H9 (cell line): Measurements from ENCODE around the gene CRABP2. TPM values are rescaled to one million over a fixed set of nuclear protein-coding genes. Genes with fewer than 3 reads are reported as not detected.

Source experiments
- DNase-seq: peaks from one replicate; pipeline ENCODE4 v3.0.0-alpha.2; 2017
- H2AFZ ChIP-seq: one replicate; pipeline ENCODE4 v1.6.1; 2013; ENCODE audit warnings: mild to moderate bottlenecking, low read length, control low read depth, moderate library complexity
- H2AK5ac ChIP-seq: 2 replicates; pipeline ENCODE4 v1.6.1; 2013; ENCODE audit warnings: low read length, control low read depth, mixed read lengths; ENCODE audit not compliant: insufficient read length
- H2BK120ac ChIP-seq: one replicate; pipeline ENCODE4 v1.6.1; 2013; ENCODE audit warnings: low read depth, mild to moderate bottlenecking, low read length, control low read depth, inconsistent platforms; ENCODE audit not compliant: poor library complexity, severe bottlenecking
- H2BK12ac ChIP-seq: 2 replicates; pipeline ENCODE4 v1.6.1; 2013; ENCODE audit warnings: low read length, control low read depth, mixed read lengths, low read depth; ENCODE audit not compliant: insufficient read length
- H2BK15ac ChIP-seq: 2 replicates; pipeline ENCODE4 v1.6.1; 2013; ENCODE audit warnings: low read depth, low read length, control low read depth
- H2BK20ac ChIP-seq: one replicate; pipeline ENCODE4 v1.6.1; 2013; ENCODE audit warnings: low read depth, mild to moderate bottlenecking, low read length, control low read depth, inconsistent platforms; ENCODE audit not compliant: poor library complexity, severe bottlenecking
- H2BK5ac ChIP-seq: 2 replicates; pipeline ENCODE4 v1.6.1; 2013; ENCODE audit warnings: low read length, control low read depth, mixed read lengths; ENCODE audit not compliant: insufficient read length
- H3K14ac ChIP-seq: 2 replicates; pipeline ENCODE4 v1.6.1; 2013; ENCODE audit warnings: low read length, control low read depth; ENCODE audit not compliant: insufficient read depth
- H3K18ac ChIP-seq: 2 replicates; pipeline ENCODE4 v1.6.1; 2013; ENCODE audit warnings: low read depth, mild to moderate bottlenecking, mixed read lengths, low read length, control low read depth; ENCODE audit not compliant: insufficient read length
- H3K23ac ChIP-seq: 2 replicates; pipeline ENCODE4 v1.6.1; 2013; ENCODE audit warnings: low read length, control low read depth, mixed read lengths, low read depth; ENCODE audit not compliant: insufficient read length
- H3K23me2 ChIP-seq: 2 replicates; pipeline ENCODE4 v1.6.1; 2013; ENCODE audit warnings: low read depth, mild to moderate bottlenecking, mixed read lengths, low read length, control low read depth; ENCODE audit not compliant: insufficient read length, poor library complexity, severe bottlenecking
- H3K27ac ChIP-seq: 2 replicates; pipeline ENCODE4 v1.5.1; 2013; ENCODE audit warnings: low read length, control low read depth, mixed read lengths, low read depth; ENCODE audit not compliant: insufficient read length
- H3K27me3 ChIP-seq: 2 replicates; pipeline ENCODE4 v1.6.1; 2013; ENCODE audit warnings: low read length, control low read depth, inconsistent platforms; ENCODE audit not compliant: insufficient read depth
- H3K4ac ChIP-seq: 2 replicates; pipeline ENCODE4 v1.6.1; 2013; ENCODE audit warnings: low read depth, mild to moderate bottlenecking, control low read depth, inconsistent platforms, low read length, moderate library complexity
- H3K4me1 ChIP-seq: 2 replicates; pipeline ENCODE4 v1.6.1; 2013; ENCODE audit warnings: low read length, control low read depth, inconsistent platforms; ENCODE audit not compliant: insufficient read depth
- H3K4me2 ChIP-seq: 2 replicates; pipeline ENCODE4 v1.6.1; 2013; ENCODE audit warnings: low read length, control low read depth, mixed read lengths; ENCODE audit not compliant: insufficient read length, insufficient read depth
- H3K56ac ChIP-seq: 2 replicates; pipeline ENCODE4 v1.6.1; 2013; ENCODE audit warnings: low read depth, mild to moderate bottlenecking, mixed read lengths, low read length, control low read depth; ENCODE audit not compliant: insufficient read length
- H3K79me1 ChIP-seq: 2 replicates; pipeline ENCODE4 v1.6.1; 2013; ENCODE audit warnings: low read depth, mild to moderate bottlenecking, moderate library complexity, low read length, control low read depth, inconsistent platforms; ENCODE audit not compliant: insufficient read depth, poor library complexity, severe bottlenecking
- H3K79me2 ChIP-seq: 2 replicates; pipeline ENCODE4 v1.6.1; 2013; ENCODE audit warnings: low read length, control low read depth, inconsistent platforms; ENCODE audit not compliant: insufficient read depth
- H3K9ac ChIP-seq: 2 replicates; pipeline ENCODE4 v1.6.1; 2013; ENCODE audit warnings: low read length, control low read depth, mixed read lengths; ENCODE audit not compliant: insufficient read length; ENCODE audit errors: extremely low read depth
- H3K9me3 ChIP-seq: one replicate; pipeline ENCODE4 v1.6.1; 2013; ENCODE audit warnings: low read depth, low read length, inconsistent platforms; ENCODE audit not compliant: control insufficient read depth
- H3T11ph ChIP-seq: one replicate; pipeline ENCODE4 v1.6.1; 2013; ENCODE audit warnings: mild to moderate bottlenecking, low read length, control low read depth, inconsistent platforms
- H4K20me1 ChIP-seq: one replicate; pipeline ENCODE4 v1.6.1; 2013; ENCODE audit not compliant: control insufficient read depth, insufficient read length, insufficient read depth
- H4K5ac ChIP-seq: 2 replicates; pipeline ENCODE4 v1.6.1; 2013; ENCODE audit warnings: low read depth, mild to moderate bottlenecking, mixed read lengths, low read length, control low read depth; ENCODE audit not compliant: insufficient read length
- H4K8ac ChIP-seq: replicated peaks from 2 replicates; pipeline ENCODE4 v1.6.1; 2013; ENCODE audit warnings: low read length, control low read depth, mixed read lengths, low read depth; ENCODE audit not compliant: insufficient read length
- H4K91ac ChIP-seq: 2 replicates; pipeline ENCODE4 v1.6.1; 2013; ENCODE audit warnings: low read depth, mild to moderate bottlenecking, moderate library complexity, mixed read lengths, low read length, control low read depth; ENCODE audit not compliant: insufficient read length
- H3K27ac Mint-ChIP-seq, 3 experiments: 2 replicates in 2 of 3; 3 replicates in 1 of 3; pipeline ENCODE4 v1.8.0; 2020 to 2021; ENCODE audit warnings: mixed read lengths in 3 of 3, mild to moderate bottlenecking in 1 of 3, moderate library complexity in 1 of 3
- H3K27me3 Mint-ChIP-seq: 2 replicates; pipeline ENCODE4 v1.8.0; 2021; ENCODE audit warnings: low read depth, mild to moderate bottlenecking, moderate library complexity, mixed read lengths
- H3K36me3 Mint-ChIP-seq, 3 experiments: 2 replicates in 2 of 3; 3 replicates in 1 of 3; pipeline ENCODE4 v1.8.0; 2020 to 2021; ENCODE audit warnings: low read depth in 3 of 3, mixed read lengths in 3 of 3; ENCODE audit not compliant: insufficient read depth in 1 of 3
- H3K4me1 Mint-ChIP-seq, 2 experiments: 2 replicates each; pipeline ENCODE4 v1.8.0; 2020; ENCODE audit warnings: mixed read lengths in 2 of 2
- H3K4me3 Mint-ChIP-seq, 2 experiments: 2 replicates in 1 of 2; 3 replicates in 1 of 2; pipeline ENCODE4 v1.8.0; 2020 to 2021; ENCODE audit warnings: mild to moderate bottlenecking in 2 of 2, mixed read lengths in 2 of 2, moderate library complexity in 1 of 2
- H3K9me3 Mint-ChIP-seq, 2 experiments: 2 replicates in 1 of 2; 3 replicates in 1 of 2; pipeline ENCODE4 v1.8.0; 2020; ENCODE audit warnings: mild to moderate bottlenecking in 2 of 2, mixed read lengths in 2 of 2, moderate library complexity in 1 of 2
- WGBS: extraction: QIAGEN DNeasy Blood & Tissue Kit; methylation state at CpG from one replicate; pipeline ENCODE4 v1.1.7; 2013; ENCODE audit warnings: missing lambda C conversion rate, low lambda C conversion rate, mixed read lengths; ENCODE audit not compliant: insufficient read length; ENCODE audit errors: extremely low coverage; 5-methylcytosine and 5-hydroxymethylcytosine counted together
- total RNA-seq: library from RNA; stranded (reverse); gene quantifications from 2 replicates; pipeline ENCODE4 v1.2.1, GENCODE V29; 2021
- TF ChIP-seq, protein P1 (sequence below): fragments of 200-600 bp; sonication (generic); conservative IDR thresholded peaks from 3 replicates; pipeline ENCODE4 v1.8.0; 2021; ENCODE audit warnings: antibody characterized with exemption, mild to moderate bottlenecking

CRABP2 gene
- total RNA-seq, 1 experiment from 2014 or later, result 184 TPM

DNA sequence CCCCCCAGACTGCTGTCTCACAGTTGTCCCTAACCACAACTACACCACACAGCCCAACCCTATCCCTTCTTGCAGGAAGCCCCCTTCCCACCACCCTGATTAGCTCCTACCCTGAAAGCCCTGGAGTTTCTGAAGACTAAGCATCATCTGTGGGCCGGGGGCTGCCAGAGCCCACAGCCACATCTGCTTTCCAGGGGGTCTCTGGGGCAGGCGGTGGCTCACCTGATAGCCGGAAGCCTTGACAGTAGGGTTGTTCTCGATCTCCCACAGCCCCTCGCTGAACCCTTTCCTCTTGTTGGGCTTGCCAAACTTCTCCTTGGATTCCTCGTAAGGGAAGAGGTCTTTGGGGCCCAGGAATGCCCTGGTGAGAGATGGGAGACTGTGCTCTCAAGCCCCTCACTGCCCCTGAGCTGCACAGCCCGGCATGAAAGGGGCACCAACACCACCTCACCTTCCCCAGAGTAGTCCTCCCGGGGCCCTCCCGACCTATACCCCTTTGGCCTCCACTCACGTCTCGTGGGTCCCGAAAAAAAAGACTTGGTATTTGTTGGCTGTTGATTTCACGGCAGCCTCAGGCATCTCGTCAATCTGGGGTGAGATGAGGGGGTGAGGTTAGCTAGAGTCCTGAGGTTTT lies 39.5 kb upstream of the CRABP2 start:
- no peak overlapping the region for H3K9ac ChIP-seq
- Mint-ChIP-seq H3K27ac (peak overlapping the region; percentile 85 to 100 (median 87); a peak in 6 of 7 replicates), H3K4me3 (peak overlapping the region in 1 of 2 experiments; percentile 31; a peak in 2 of 5 replicates), H3K36me3 (peaks cover 27 to 51% (median 40%) of the 10 kb centered on the region in 3 experiments), H3K4me1 (peaks cover 58 to 70% of the 10 kb centered on the region in 2 experiments), H3K27me3 (no peaks in the 10 kb centered on the region), H3K9me3 (no peaks in the 10 kb centered on the region; a peak in 1 of 5 replicates)
- no peak overlapping the region for H3K27ac ChIP-seq
- no peak overlapping the region for H2AFZ ChIP-seq
- no peak overlapping the region for H4K8ac ChIP-seq
- H3K23ac ChIP-seq, result no peak overlapping the region
- H2BK12ac ChIP-seq, result no peak overlapping the region
- no peak overlapping the region for H2AK5ac ChIP-seq
- no peak overlapping the region for H2BK120ac ChIP-seq
- no peaks in the 10 kb centered on the region for H3K9me3 ChIP-seq
- H3K79me1 ChIP-seq, result no peaks in the 10 kb centered on the region
- no peak overlapping the region for H4K91ac ChIP-seq
- no peak overlapping the region for H3K18ac ChIP-seq
- H3K79me2 ChIP-seq, result peaks cover 24% of the 10 kb centered on the region; the same call in 1 of the 2 replicates
- H3K4ac ChIP-seq, result no peak overlapping the region
- H3K4me1 ChIP-seq, result peaks cover 24% of the 10 kb centered on the region
- WGBS, result no CpG with 5 or more reads among the region's 14 CpGs
- H3K27me3 ChIP-seq, result no peaks in the 10 kb centered on the region
- no peak overlapping the region for H3K14ac ChIP-seq
- no peaks in the 10 kb centered on the region for H4K20me1 ChIP-seq
- no peak for DNase-seq
- H2BK20ac ChIP-seq, result no peak overlapping the region
- H3T11ph ChIP-seq, result no peak overlapping the region
- peaks cover 20% of the 10 kb centered on the region for H3K23me2 ChIP-seq
- no peak overlapping the region for H2BK5ac ChIP-seq
- H3K56ac ChIP-seq, result no peak overlapping the region
- no peak overlapping the region for H2BK15ac ChIP-seq
- no peak overlapping the region for H4K5ac ChIP-seq
- H3K4me2 ChIP-seq, result no peak overlapping the region
- TF ChIP-seq, protein P1, sequence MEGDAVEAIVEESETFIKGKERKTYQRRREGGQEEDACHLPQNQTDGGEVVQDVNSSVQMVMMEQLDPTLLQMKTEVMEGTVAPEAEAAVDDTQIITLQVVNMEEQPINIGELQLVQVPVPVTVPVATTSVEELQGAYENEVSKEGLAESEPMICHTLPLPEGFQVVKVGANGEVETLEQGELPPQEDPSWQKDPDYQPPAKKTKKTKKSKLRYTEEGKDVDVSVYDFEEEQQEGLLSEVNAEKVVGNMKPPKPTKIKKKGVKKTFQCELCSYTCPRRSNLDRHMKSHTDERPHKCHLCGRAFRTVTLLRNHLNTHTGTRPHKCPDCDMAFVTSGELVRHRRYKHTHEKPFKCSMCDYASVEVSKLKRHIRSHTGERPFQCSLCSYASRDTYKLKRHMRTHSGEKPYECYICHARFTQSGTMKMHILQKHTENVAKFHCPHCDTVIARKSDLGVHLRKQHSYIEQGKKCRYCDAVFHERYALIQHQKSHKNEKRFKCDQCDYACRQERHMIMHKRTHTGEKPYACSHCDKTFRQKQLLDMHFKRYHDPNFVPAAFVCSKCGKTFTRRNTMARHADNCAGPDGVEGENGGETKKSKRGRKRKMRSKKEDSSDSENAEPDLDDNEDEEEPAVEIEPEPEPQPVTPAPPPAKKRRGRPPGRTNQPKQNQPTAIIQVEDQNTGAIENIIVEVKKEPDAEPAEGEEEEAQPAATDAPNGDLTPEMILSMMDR, result no peak
